GM18498 (cell line): Measurements from ENCODE around the gene KCTD17.
"Not testable (repeated sequence)": the region's sequence is repeated elsewhere in the genome, so short reads cannot be mapped to it uniquely, and the experiment has no call there.

Experiments used
- ATAC-seq: cut with Tn5 transposase; IDR thresholded peaks from one replicate; pipeline ENCODE4 v1.9.1; 2021; ENCODE audit warnings: mild to moderate bottlenecking, moderate library complexity; ENCODE audit not compliant: unreplicated experiment

The KCTD17 gene

GRCh38 chr22:37059876-37060449, 8.4 kb downstream of the KCTD17 start:
- no peak for ATAC-seq

DNA sequence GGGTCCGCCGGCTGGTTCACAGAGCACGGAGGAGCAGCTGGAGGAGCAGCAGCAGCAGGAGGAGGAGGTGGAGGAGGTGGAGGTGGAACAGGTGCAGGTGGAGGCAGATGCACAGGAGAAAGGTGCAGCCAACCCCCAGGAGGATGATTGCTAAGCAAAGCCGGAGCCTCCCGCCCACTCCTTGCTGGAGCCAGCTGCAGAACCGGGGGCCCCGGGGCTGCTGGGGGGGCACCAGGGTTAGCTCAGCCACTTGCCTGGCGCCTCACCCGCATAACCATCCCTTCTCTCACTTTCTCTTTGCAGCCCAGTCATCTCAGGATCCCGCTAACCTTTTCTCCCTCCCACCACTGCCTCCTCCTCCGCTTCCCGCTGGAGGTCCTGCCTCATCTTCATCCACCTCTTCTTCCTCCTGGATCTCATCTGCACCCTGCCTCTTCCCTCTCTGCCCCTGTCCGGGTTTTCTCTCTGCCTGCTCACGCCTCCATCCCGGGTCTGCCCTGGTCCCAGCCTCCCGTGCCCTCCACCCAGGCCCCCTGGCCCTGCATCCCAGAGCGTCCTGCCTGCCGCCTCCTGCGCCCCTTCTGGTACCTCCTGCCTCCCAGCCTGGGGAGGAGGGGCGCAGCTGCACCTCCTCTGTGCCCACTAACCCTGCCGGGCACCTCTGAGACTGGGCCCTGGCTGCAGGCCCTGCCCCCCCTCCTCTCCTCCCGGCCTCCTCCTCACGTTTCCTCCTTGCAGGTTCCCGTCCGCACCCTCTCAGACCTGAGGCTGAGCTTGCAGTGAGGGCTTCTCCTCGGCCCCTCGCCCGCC, 9.5 kb downstream of the KCTD17 start:
- no peak for ATAC-seq

DNA sequence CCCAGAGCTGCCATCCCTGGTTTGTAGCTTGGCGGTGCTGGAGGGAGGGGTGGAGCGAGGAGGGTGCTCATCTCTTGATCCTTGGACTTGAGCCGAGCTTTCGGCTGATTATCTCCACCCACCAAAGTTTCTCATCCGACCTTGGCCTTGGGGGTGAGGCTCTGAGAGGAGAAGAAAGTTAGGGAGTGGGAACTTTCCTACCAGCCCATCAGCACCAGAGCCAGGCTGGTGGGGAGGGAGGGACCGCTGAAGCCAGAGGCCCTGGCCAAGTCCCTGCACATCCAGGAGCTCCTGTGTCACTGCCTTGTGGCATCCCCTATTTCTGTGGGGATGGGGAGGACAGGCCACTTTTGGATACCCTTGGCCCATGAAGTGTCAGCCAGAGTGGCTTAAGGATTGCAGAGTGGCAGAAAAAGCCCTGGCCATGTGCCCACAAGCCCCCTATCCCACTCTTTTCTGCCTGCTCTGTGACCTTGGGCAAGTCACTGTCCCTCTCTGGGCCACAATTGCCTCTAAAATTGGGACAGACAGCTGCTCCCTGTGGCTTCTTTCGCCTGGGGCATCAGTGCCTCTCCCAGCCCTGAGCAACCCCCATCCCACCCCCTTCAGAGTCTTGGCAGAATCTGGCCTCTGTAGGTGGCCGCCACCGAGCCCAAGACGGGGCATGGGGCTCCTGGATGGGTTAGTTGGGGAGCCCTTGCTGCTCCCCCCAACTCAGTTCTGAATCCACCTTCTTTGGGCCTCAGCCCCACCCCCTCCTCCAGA, 10.3 kb downstream of the KCTD17 start:
- ATAC-seq: no peak

DNA sequence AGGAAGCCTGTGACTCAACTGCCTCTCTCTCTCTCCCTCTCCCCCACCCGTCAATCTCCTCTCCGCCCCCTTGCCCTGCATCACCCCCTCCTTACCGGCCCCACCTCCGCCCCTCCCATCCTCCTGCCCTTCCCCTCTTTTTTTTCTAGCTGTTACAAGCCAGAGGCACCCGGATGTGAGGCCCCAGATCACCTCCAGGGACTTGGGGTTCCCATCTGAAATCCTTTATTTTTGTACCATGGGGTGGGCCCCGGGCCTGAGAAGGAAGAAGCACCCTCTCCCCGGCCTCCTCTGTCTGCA, 10.8 kb downstream of the KCTD17 start:
- no peak for ATAC-seq

GRCh38 chr22:37062702-37063381, 11.3 kb downstream of the KCTD17 start:
- ATAC-seq: no peak

DNA sequence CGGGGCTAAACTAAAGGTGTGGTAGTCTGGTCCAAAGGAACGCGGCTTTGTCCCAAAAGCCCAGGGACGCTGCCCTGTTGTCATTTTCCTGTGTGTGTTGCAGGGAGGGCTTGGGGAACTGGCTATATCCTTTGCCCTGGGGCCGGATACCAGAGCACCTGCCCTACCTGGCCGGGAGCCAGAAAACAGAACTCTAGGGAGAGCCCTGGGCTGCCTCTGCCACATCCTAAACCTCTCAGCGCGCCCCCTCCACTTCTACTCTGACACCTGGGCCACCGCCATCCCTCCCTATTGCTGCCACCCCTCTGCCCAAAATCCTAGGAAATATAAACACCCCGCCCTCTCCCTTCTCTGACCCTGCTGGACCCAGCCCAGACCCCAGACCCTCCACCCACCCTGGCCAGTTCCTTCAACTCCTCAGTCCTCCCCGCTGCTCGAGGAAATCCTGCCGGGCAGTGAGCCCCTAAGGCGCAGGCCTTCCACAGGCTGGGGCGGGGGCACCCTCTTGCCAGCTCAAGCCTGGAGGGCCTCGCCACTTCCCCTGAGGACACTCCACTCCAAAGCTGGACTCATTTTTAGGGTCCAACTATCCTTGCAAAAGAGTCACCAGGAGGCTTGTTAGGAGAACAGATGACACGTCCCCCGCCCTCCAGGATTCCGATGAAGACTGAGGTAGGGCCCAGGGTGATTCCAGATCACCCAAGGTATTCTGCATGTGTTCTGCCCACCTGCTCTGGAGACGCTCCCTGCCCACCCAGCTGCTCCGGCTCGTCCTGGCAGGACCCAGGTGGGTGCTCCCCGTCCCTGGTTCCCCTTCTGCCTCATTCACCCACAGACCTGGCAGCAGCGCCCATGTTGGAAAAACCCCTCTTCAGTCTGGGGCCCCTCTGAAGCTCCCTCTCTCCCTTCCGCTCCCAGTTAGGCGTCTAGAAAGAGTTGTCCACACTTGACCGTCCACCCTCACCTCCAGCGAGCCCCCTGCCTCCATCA, 12.2 kb downstream of the KCTD17 start:
- ATAC-seq: no peak

GRCh38 chr22:37064553-37064952, 13.0 kb downstream of the KCTD17 start:
- no peak for ATAC-seq

DNA sequence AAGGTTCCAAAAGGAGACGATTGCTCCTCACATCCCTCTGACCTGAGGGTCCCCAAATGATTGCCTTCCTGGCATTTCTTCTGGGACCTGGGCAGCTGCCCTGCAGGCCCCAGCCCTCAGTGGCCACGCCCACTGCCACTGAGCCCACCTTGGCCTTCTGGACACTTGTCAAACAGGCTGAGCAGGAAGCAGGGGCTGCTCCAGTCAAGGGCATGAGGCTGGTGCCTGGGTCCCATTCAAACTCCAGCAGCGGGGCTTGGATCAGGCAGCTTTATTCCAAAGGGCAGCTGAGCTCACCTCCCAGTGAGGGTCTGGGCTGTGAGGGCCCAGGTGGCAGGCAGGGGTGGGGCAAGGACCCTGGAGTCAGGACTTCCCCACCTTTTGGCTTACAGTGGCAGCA, 13.6 kb downstream of the KCTD17 start:
- no peak for ATAC-seq

DNA sequence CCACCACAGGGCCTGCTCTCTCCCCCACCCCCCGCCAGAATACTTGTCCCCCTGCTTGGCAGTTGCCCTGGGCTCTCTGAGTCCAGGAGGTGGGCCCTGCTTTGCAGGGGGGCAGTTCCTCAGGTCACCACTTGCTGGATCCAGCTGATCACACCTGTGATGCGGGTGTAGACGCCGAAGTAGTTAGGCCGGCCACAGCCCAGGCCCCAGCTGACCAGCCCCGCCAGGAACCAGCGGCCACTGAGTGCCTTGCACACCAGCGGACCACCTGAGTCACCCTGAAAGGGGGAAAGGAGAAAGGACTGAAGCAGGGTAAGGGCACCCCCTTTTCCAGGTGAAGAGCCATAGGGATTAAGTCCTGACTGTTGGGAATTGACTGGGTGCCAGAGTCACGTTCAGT, 14.4 kb downstream of the KCTD17 start:
- ATAC-seq: no peak

DNA sequence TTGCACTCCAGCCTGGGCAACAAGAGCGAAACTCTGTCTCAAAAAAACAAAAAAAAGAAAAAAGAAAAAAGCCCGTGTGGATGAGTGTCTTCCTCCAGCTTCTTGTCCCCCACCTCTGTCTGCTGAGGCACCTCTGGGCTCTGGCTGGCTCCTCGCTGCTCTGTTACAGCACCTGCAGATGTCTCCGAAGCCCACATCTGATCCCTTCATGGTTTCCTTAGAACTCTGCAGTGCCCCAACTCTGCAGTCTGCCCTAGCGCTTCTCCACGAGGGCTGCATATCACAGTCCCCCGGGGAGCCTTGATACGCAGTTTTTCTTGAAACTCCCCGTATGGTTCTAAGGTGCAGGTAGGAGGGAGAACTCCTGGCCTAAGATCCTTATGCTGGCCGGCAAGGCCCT, 15.9 kb downstream of the KCTD17 start:
- no peak for ATAC-seq

DNA sequence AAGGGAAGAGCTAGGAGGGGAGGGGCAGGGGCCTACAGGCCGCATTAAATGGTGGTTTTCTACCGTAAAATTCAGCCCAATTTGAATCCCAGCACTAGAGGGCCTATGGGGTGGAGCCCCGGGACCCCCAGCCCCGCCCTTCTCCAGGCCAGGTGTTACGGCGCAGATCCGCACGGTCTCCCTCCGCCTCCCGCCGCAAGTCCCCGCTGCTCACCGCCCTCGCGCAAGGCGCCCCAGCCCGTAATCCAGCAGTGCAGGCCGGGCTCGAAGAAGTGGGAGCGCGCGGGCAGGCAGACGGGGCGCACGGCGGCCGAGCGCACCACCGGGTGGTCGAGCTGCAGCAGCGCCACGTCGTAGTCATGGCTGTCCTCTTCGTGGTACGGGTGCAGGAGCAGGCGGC, 17.3 kb downstream of the KCTD17 start:
- no peak for ATAC-seq

DNA sequence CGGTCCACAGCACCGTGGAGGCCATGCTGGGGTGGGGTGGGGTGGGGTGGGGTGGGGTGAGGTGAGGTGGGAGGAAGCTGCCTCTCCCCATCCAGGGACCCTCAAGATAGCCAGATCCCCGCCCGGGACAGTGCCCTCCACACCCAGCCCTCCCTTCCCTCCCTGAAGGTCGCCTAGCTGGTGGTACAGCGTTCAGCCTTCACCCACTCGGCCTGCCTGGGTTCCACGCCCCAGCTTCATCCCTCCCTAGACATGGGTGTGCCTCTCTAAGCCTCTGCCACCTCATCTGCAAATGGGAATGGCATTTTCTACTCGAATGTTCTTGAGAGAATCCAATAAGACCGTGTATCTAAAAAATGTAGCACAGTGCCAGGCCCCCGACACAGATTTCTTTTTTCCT, 17.8 kb downstream of the KCTD17 start:
- ATAC-seq: no peak

DNA sequence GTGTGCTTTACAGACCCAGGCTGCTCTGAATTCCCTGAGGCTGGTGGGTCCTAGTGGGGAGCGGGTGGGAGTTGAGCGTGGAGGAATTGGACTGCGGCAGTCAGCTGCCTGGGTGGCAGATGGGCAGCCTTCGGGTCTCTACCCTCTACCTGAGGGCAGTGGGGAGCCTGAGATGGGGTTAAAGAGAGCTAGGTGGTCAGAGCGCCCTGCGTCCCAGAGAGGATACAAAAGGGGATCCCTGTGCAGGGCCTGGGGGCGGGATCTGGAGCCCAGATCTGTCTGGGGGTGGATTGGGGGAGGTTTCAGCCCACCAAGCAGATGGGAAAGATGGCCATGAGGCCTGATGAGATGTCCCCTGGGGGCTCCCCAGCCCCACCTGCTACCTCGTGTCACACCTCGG, 18.2 kb downstream of the KCTD17 start:
- ATAC-seq: no peak

GRCh38 chr22:37070334-37070733, 18.8 kb downstream of the KCTD17 start:
- no peak for ATAC-seq

DNA sequence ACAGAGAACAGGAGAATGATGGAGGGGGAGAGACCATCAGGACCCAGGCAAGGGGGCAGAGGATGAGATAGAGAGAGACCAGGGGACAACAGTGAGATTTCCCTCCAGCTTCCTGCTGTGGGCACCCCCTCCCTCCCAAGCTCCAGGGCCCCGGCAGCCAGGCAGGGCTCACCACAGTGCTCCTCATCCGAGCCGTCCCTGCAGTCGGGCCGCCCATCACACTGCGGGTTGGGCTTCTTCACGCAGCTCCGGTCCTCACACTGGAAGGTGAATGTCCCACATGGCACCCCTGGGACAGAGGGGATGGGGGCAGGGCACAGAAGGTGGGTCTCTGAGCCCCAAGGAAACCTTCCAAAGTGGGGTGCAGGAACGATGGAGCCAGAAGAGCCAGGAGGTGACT, 19.2 kb downstream of the KCTD17 start:
- ATAC-seq: no peak

DNA sequence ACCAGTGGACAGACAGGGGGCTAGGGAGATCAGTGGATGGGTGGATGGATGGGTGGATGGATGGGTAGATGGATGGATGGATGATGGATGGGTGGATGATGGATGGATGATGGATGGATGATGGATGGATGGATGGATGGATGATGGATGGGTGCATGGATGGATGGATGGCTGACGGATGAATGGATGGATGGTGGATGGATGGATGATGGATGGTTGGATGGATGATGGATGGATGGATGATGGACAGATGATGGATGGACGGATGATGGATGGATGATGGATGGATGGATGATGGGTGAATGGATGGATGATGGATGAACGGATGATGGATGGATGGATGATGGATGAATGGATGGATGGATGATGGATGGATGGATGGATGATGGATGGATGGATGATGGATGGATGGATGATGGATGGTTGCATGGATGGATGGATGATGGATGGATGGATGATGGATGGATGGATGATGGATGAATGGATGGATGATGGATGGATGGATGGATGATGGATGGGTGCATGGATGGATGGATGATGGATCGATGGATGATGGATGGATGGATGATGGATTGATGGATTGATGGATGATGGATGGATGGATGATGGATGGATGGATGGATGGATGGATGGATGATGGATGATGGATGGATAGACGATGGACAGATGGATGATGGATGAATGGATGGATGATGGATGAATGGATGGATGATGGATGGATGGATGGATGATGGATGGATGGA, 20.5 kb downstream of the KCTD17 start:
- ATAC-seq: not testable (repeated sequence)

DNA sequence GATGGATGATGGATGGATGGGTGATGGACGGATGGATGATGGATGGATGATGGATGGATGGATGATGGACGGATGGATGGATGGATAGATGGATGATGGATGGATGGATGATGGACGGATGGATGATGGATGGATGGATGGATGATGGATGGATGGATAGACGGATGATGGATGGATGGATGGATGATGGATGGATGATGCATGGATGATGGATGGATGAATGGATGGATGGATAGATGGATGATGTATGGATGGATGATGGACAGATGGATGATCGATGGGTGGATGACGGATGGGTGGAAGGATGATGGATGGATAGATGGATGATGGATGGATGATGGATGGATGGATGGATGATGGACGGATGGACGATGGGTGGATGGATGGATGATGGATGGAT, 21.1 kb downstream of the KCTD17 start:
- ATAC-seq: no peak

- ATAC-seq: no peak
Measured at GRCh38 chr22:37074537-37074936, 23.0 kb downstream of the KCTD17 start.

- ATAC-seq: no peak
Measured at GRCh38 chr22:37075046-37075445, 23.5 kb downstream of the KCTD17 start.
